NOMO-1 (cell line): Measurements from ENCODE around the gene HMGXB4.

Experiments used
- DNase-seq, 2 experiments: peaks; one replicate each; lab custom pipeline; 2025; ENCODE audit not compliant: unreplicated experiment in 2 of 2; lab: John Stamatoyannopoulos, UW

HMGXB4 gene

GRCh38 chr22:35310556-35311550 lies 53.6 kb downstream of the HMGXB4 start:
- DNase-seq = no peak

- no peak for DNase-seq
Measured at GRCh38 chr22:35311551-35311999, 54.3 kb downstream of the HMGXB4 start.

GRCh38 chr22:35312198-35313059 lies 55.1 kb downstream of the HMGXB4 start:
- no peak for DNase-seq

- DNase-seq = no peak
Measured at GRCh38 chr22:35313311-35314121, 56.2 kb downstream of the HMGXB4 start.

GRCh38 chr22:35314161-35314942 lies 57.1 kb downstream of the HMGXB4 start:
- DNase-seq = no peak

GRCh38 chr22:35315141-35315854 lies 58.0 kb downstream of the HMGXB4 start:
- DNase-seq = no peak

- DNase-seq = no peak
Measured at GRCh38 chr22:35315855-35316745, 58.8 kb downstream of the HMGXB4 start.

GRCh38 chr22:35316751-35317150 lies 59.5 kb downstream of the HMGXB4 start:
- no peak for DNase-seq

GRCh38 chr22:35317680-35318290 lies 60.5 kb downstream of the HMGXB4 start:
- DNase-seq = no peak

GRCh38 chr22:35318346-35319215 lies 61.3 kb downstream of the HMGXB4 start:
- DNase-seq = no peak

GRCh38 chr22:35319244-35319985 lies 62.1 kb downstream of the HMGXB4 start:
- no peak for DNase-seq

- DNase-seq = no peak
Measured at GRCh38 chr22:35322126-35322525, 64.8 kb downstream of the HMGXB4 start.

GRCh38 chr22:35322893-35323292 lies 65.6 kb downstream of the HMGXB4 start:
- no peak for DNase-seq

- no peak for DNase-seq
Measured at GRCh38 chr22:35323305-35323704, 66.0 kb downstream of the HMGXB4 start.

GRCh38 chr22:35324067-35324466 lies 66.8 kb downstream of the HMGXB4 start:
- no peak for DNase-seq

GRCh38 chr22:35324762-35325161 lies 67.5 kb downstream of the HMGXB4 start:
- no peak for DNase-seq
